ENCODE measurements around the gene PRKCA. TPM values are rescaled to one million over a fixed set of nuclear protein-coding genes. Genes with fewer than 3 reads are reported as not detected.

The PRKCA gene
- total RNA-seq, 2 donors from 2014 or later = 8.3 to 26.5 TPM

GRCh38 chr17:66574123-66574522, 271.7 kb downstream of the PRKCA start:
- Histone ChIP-seq H3K9me3 (no peaks in the 10 kb centered on the region), H3K27me3 (replicated peaks; ENCODE audit: insufficient read depth) (no peaks in the 10 kb centered on the region), H3K4me3 (no peak overlapping the region), H3K36me3 (no peaks in the 10 kb centered on the region), H3K27ac (no peak overlapping the region), H3K4me1 (replicated peaks) (no peaks in the 10 kb centered on the region)
- intact Hi-C loops (cut with DNase I) = loop anchor here (5.0 kb wide), 1 partner anchor 53 kb away; no protein-coding TSS in a partner anchor
- WGBS = 77% methylated on average over 4 of the region's 4 CpGs
- DNase-seq (ENCODE audit: low spot score) = no peak
- TF ChIP-seq POLR2A (IDR thresholded peaks at IDR 0.05) = no peak
- TF ChIP-seq POLR2AphosphoS5 (IDR thresholded peaks at IDR 0.05) = no peak
- TF ChIP-seq, protein P1, sequence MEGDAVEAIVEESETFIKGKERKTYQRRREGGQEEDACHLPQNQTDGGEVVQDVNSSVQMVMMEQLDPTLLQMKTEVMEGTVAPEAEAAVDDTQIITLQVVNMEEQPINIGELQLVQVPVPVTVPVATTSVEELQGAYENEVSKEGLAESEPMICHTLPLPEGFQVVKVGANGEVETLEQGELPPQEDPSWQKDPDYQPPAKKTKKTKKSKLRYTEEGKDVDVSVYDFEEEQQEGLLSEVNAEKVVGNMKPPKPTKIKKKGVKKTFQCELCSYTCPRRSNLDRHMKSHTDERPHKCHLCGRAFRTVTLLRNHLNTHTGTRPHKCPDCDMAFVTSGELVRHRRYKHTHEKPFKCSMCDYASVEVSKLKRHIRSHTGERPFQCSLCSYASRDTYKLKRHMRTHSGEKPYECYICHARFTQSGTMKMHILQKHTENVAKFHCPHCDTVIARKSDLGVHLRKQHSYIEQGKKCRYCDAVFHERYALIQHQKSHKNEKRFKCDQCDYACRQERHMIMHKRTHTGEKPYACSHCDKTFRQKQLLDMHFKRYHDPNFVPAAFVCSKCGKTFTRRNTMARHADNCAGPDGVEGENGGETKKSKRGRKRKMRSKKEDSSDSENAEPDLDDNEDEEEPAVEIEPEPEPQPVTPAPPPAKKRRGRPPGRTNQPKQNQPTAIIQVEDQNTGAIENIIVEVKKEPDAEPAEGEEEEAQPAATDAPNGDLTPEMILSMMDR (IDR thresholded peaks at IDR 0.05) = no peak

- TF ChIP-seq, protein P1 (IDR thresholded peaks at IDR 0.05) = no peak
- TF ChIP-seq POLR2AphosphoS5 (IDR thresholded peaks at IDR 0.05) (peak; percentile 74), POLR2A (IDR thresholded peaks at IDR 0.05) (no peak)
- H3K9me3 ChIP-seq = no peaks in the 10 kb centered on the region
- no peaks in the 10 kb centered on the region for H3K4me1 ChIP-seq (replicated peaks)
- WGBS = 19% methylated on average over 6 of the region's 6 CpGs
- peak; percentile 39 for DNase-seq (ENCODE audit: low spot score)
- intact Hi-C loops (cut with DNase I) = loop anchor here (5.0 kb wide), 2 partner anchors 144 to 274 kb away; partner anchors contain the start of gene PRKCA
- H3K4me3 ChIP-seq = no peak overlapping the region
- H3K36me3 ChIP-seq = no peaks in the 10 kb centered on the region
- H3K27ac ChIP-seq = peak overlapping the region; percentile 38 to 50
- H3K27me3 ChIP-seq (replicated peaks; ENCODE audit: insufficient read depth) = no peaks in the 10 kb centered on the region
These were observed 274.1 kb downstream of the PRKCA start for GRCh38 chr17:66576473-66576872.

- intact Hi-C loops (cut with DNase I) = loop anchor here (5.0 kb wide), 2 partner anchors 145 to 275 kb away; partner anchors contain the start of gene PRKCA
- TF ChIP-seq POLR2A (IDR thresholded peaks at IDR 0.05) (no peak), POLR2AphosphoS5 (IDR thresholded peaks at IDR 0.05) (no peak)
- TF ChIP-seq, protein P1 (IDR thresholded peaks at IDR 0.05) = no peak
- WGBS = 97% methylated on average over 8 of the region's 8 CpGs
- Histone ChIP-seq H3K27ac (peak overlapping the region; percentile 38 to 50), H3K4me1 (replicated peaks) (no peaks in the 10 kb centered on the region), H3K9me3 (no peaks in the 10 kb centered on the region), H3K27me3 (replicated peaks; ENCODE audit: insufficient read depth) (no peaks in the 10 kb centered on the region), H3K36me3 (no peaks in the 10 kb centered on the region), H3K4me3 (no peak overlapping the region)
- DNase-seq (ENCODE audit: low spot score) = no peak
These were observed 274.6 kb downstream of the PRKCA start for GRCh38 chr17:66577041-66577440.

DNA sequence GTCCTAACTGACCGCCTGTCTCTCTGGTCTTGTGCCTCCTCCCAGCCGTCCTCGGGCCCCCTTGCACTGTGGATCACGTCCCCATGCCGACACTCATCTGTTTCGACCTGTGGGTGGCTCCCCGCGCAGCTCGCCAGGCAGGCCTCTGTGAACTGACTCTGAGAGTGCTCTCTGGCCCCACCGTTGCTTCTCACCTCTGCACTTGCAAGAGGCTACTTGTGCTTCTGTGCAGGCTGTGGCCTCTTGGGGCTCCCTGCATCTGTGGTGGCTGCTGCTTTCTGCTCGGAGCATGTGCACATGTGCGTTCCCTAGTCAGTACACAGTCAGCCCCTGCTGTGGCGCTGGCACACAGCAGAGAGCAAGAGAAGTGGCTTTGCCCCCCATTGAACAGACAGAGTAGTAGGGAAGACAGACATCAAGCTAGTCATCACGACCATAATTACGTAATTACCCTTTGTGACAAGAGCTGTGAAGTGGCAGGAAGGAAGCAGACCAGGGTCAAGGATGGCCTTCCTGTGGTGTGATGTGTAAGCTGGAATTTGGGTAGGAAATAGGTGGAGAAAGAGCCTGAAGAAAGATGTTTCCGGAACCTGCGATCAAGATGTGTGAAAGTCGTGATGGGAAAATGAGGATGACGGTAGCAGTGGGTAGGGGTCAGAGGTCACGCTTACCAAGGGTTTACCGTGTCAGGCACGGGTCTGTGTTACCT, 276.5 kb downstream of the PRKCA start:
- 88% methylated on average over 22 of the region's 22 CpGs for WGBS
- DNase-seq (ENCODE audit: low spot score) = no peak
- H3K4me3 ChIP-seq = no peak overlapping the region
- H3K27me3 ChIP-seq (replicated peaks; ENCODE audit: insufficient read depth) = no peaks in the 10 kb centered on the region
- no peaks in the 10 kb centered on the region for H3K4me1 ChIP-seq (replicated peaks)
- H3K9me3 ChIP-seq = no peaks in the 10 kb centered on the region
- H3K27ac ChIP-seq = peak overlapping the region; percentile 45 to 53
- TF ChIP-seq POLR2A (IDR thresholded peaks at IDR 0.05) = no peak
- TF ChIP-seq POLR2AphosphoS5 (IDR thresholded peaks at IDR 0.05) = no peak
- TF ChIP-seq, protein P1 (IDR thresholded peaks at IDR 0.05) = no peak
- intact Hi-C loops (cut with DNase I) = loop anchor here (5.0 kb wide), 2 partner anchors 147 to 277 kb away; partner anchors contain the start of gene PRKCA
- H3K36me3 ChIP-seq = no peaks in the 10 kb centered on the region

- Histone ChIP-seq H3K9me3 (no peaks in the 10 kb centered on the region), H3K36me3 (no peaks in the 10 kb centered on the region), H3K27me3 (replicated peaks; ENCODE audit: insufficient read depth) (no peaks in the 10 kb centered on the region), H3K4me3 (no peak overlapping the region), H3K27ac (peak overlapping the region; percentile 45 to 53), H3K4me1 (replicated peaks) (no peaks in the 10 kb centered on the region)
- intact Hi-C loops (cut with DNase I) = loop anchor here (5.0 kb wide), 2 partner anchors 147 to 277 kb away; partner anchors contain the start of gene PRKCA
- WGBS = 85% methylated on average over 4 of the region's 4 CpGs
- TF ChIP-seq, protein P1 (IDR thresholded peaks at IDR 0.05) = no peak
- TF ChIP-seq POLR2AphosphoS5 (IDR thresholded peaks at IDR 0.05) (no peak), POLR2A (IDR thresholded peaks at IDR 0.05) (no peak)
- no peak for DNase-seq (ENCODE audit: low spot score)
These were observed 277.1 kb downstream of the PRKCA start for GRCh38 chr17:66579556-66579955.

Data from prostate gland (tissue), 2 donors.